Measurements from ENCODE around the gene SLC25A25.
A peak's percentile ranks its signal among the peaks of the same experiment; 100 is the strongest.
"Not testable (repeated sequence)": the region's sequence is repeated elsewhere in the genome, so short reads cannot be mapped to it uniquely, and the experiment has no call there.

SLC25A25 gene
- 40.2 to 49.0 (median 46.4) reads per million in 4 donors for total RNA-seq

GRCh38 chr9:128067645-128068385, at the start of gene SLC25A25:
SLC25A25 (plus strand) TSS chr9:128068232; CDS start chr9:128068320, 88 bp downstream.
- peak; percentile 100 for DNase-seq

- no peak for DNase-seq
Observed at GRCh38 chr9:128020692-128021091, 47.3 kb upstream of the SLC25A25 start.

GRCh38 chr9:128021098-128021497, 46.9 kb upstream of the SLC25A25 start:
- no peak for DNase-seq

- DNase-seq = no peak
Observed at GRCh38 chr9:128022886-128023285, 45.1 kb upstream of the SLC25A25 start.

GRCh38 chr9:128023671-128024070, 44.4 kb upstream of the SLC25A25 start:
- not testable (repeated sequence) for DNase-seq

GRCh38 chr9:128024761-128025308, 43.2 kb upstream of the SLC25A25 start:
- DNase-seq = peak in 1 of 5 donors; percentile 17

- DNase-seq = peak in 1 of 5 donors; percentile 48
Observed at GRCh38 chr9:128025736-128026135, 42.3 kb upstream of the SLC25A25 start.

GRCh38 chr9:128026255-128026772, 41.7 kb upstream of the SLC25A25 start:
- peak; percentile 67 to 93 (median 83) for DNase-seq

GRCh38 chr9:128026773-128027541, 41.1 kb upstream of the SLC25A25 start:
- DNase-seq = peak in 2 of 5 donors; percentile 24 to 80

- DNase-seq = no peak
Observed at GRCh38 chr9:128027705-128028104, 40.3 kb upstream of the SLC25A25 start.

GRCh38 chr9:128033609-128034008, 34.4 kb upstream of the SLC25A25 start:
- no peak for DNase-seq

- peak; percentile 37 to 76 (median 61) for DNase-seq
Observed at GRCh38 chr9:128034821-128035652, 33.0 kb upstream of the SLC25A25 start.

GRCh38 chr9:128036522-128036921, 31.5 kb upstream of the SLC25A25 start:
- DNase-seq = not testable (repeated sequence)

- DNase-seq = not testable (repeated sequence)
Observed at GRCh38 chr9:128040783-128041182, 27.2 kb upstream of the SLC25A25 start.

- DNase-seq = no peak
Observed at GRCh38 chr9:128042043-128042442, 26.0 kb upstream of the SLC25A25 start.

GRCh38 chr9:128043467-128043868, 24.6 kb upstream of the SLC25A25 start:
- no peak for DNase-seq

- DNase-seq = not testable (repeated sequence)
Observed at GRCh38 chr9:128045409-128045808, 22.6 kb upstream of the SLC25A25 start.

- no peak for DNase-seq
Observed at GRCh38 chr9:128045831-128046230, 22.2 kb upstream of the SLC25A25 start.

GRCh38 chr9:128047231-128047630, 20.8 kb upstream of the SLC25A25 start:
- DNase-seq = no peak

GRCh38 chr9:128048663-128049062, 19.4 kb upstream of the SLC25A25 start:
- no peak for DNase-seq

GRCh38 chr9:128049843-128050242, 18.2 kb upstream of the SLC25A25 start:
- DNase-seq = no peak
